Ishikawa (cell line): ENCODE measurements around the gene WDR45.

Source experiments
- EP300 ChIP-seq: IDR thresholded peaks from 2 replicates; pipeline ENCODE4 v1.6.1; 2012; ENCODE audit warnings: borderline replicate concordance
- FOXM1 ChIP-seq: IDR thresholded peaks from 2 replicates; pipeline ENCODE4 v1.6.1; 2012; ENCODE audit warnings: low read depth, borderline replicate concordance
- NFIC ChIP-seq: IDR thresholded peaks from 2 replicates; pipeline ENCODE4 v1.6.1; 2012
- RAD21 ChIP-seq: IDR thresholded peaks from 2 replicates; pipeline ENCODE4 v1.6.1; 2012; ENCODE audit warnings: low read depth
- TAF1 ChIP-seq: IDR thresholded peaks from 2 replicates; pipeline ENCODE4 v1.6.1; 2012; ENCODE audit warnings: low read depth, mild to moderate bottlenecking
- TCF12 ChIP-seq: IDR thresholded peaks from 2 replicates; pipeline ENCODE4 v1.6.1; 2012; ENCODE audit warnings: low read depth
- TEAD4 ChIP-seq: IDR thresholded peaks from 2 replicates; pipeline ENCODE4 v1.6.1; 2012
- TF ChIP-seq, protein P1 (sequence below): IDR thresholded peaks from 2 replicates; pipeline ENCODE4 v1.6.1; 2012; ENCODE audit warnings: low read depth, mild to moderate bottlenecking
- TF ChIP-seq, protein P2 (sequence below): IDR thresholded peaks from 2 replicates; pipeline ENCODE4 v1.6.1; 2012

DNA sequence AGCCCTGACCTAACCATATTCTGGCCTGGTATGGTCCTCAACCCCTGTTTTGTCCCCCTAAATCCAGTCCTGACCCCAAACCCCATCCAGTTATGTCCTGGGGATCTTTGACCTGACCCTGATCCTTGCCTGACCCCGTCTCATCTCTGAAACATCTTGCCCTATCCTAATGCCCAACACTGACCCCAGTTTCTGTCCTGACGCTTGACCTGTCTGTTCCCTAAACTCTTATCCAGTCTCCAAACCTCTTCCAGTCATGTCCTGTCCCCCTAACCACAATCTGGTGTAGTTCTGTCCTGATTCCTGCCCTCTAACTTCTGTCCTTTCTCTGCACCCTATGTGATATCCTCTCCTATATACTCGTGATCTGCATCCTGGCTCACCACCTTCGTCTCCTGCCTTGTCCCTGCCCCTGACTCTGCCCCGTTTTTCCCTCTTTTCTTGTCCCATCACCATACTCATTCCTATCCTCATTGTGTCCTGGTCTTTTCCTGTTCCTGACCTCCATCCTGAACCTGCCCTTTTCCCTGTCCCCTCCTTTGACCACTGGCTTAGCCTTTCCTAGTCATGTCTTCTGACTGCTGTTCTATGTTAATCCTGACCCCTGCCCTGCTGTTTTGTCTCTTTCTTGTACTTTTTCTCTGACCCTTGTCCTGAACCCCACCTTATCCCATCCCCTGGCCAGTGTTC is 25.5 kb downstream of the WDR45 start:
- TF ChIP-seq, protein P1, sequence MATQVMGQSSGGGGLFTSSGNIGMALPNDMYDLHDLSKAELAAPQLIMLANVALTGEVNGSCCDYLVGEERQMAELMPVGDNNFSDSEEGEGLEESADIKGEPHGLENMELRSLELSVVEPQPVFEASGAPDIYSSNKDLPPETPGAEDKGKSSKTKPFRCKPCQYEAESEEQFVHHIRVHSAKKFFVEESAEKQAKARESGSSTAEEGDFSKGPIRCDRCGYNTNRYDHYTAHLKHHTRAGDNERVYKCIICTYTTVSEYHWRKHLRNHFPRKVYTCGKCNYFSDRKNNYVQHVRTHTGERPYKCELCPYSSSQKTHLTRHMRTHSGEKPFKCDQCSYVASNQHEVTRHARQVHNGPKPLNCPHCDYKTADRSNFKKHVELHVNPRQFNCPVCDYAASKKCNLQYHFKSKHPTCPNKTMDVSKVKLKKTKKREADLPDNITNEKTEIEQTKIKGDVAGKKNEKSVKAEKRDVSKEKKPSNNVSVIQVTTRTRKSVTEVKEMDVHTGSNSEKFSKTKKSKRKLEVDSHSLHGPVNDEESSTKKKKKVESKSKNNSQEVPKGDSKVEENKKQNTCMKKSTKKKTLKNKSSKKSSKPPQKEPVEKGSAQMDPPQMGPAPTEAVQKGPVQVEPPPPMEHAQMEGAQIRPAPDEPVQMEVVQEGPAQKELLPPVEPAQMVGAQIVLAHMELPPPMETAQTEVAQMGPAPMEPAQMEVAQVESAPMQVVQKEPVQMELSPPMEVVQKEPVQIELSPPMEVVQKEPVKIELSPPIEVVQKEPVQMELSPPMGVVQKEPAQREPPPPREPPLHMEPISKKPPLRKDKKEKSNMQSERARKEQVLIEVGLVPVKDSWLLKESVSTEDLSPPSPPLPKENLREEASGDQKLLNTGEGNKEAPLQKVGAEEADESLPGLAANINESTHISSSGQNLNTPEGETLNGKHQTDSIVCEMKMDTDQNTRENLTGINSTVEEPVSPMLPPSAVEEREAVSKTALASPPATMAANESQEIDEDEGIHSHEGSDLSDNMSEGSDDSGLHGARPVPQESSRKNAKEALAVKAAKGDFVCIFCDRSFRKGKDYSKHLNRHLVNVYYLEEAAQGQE, result no peak
- TF ChIP-seq TAF1 (no peak), TCF12 (no peak), EP300 (no peak), NFIC (no peak), FOXM1 (no peak), RAD21 (no peak), TEAD4 (no peak)
- TF ChIP-seq, protein P2, sequence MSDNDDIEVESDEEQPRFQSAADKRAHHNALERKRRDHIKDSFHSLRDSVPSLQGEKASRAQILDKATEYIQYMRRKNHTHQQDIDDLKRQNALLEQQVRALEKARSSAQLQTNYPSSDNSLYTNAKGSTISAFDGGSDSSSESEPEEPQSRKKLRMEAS, result no peak
